H1 (cell line): ENCODE results near the gene PSMB9. TPM values are rescaled to one million over a fixed set of nuclear protein-coding genes. Genes with fewer than 3 reads are reported as not detected.

ENCODE experiments used
- CTCF ChIA-PET: fragments of 300-600 bp; sonication (Branson Sonifier 250); formaldehyde crosslinking; loops from one replicate; lab custom pipeline; 2021; ENCODE audit not compliant: partially characterized antibody; lab: Charles Lee
- POLR2A ChIA-PET: fragments of 300-600 bp; sonication (Branson Sonifier 250); formaldehyde crosslinking; loops from one replicate; lab custom pipeline; 2021; ENCODE audit warnings: inconsistent platforms; ENCODE audit not compliant: partially characterized antibody; lab: Charles Lee
- DNase-seq, 2 experiments: peaks; one replicate each; pipeline versions ENCODE4 v3.0.0 to v3.0.0-alpha.2; 2010 to 2022; ENCODE audit warnings: low spot score in 2 of 2, low read depth in 1 of 2, mixed read lengths in 1 of 2
- FAIRE-seq: peaks from 2 replicates; lab custom pipeline; 2011; peaks lifted over from hg19 to GRCh38; lab: Jason Lieb, UNC
- H2AFZ ChIP-seq: 2 replicates; pipeline ENCODE4 v1.8.1; 2012; ENCODE audit warnings: low read length, inconsistent platforms
- H2AK5ac ChIP-seq: 2 replicates; pipeline ENCODE4 v1.6.1; 2013; ENCODE audit warnings: low read depth, low read length
- H2BK120ac ChIP-seq: replicated peaks from 2 replicates; pipeline ENCODE3; 2013; ENCODE audit warnings: low read depth, low read length, inconsistent platforms
- H2BK12ac ChIP-seq: 2 replicates; pipeline ENCODE4 v1.6.1; 2013; ENCODE audit warnings: low read depth, low read length
- H2BK15ac ChIP-seq: 2 replicates; pipeline ENCODE4 v1.6.1; 2013; ENCODE audit warnings: low read length
- H2BK20ac ChIP-seq: 2 replicates; pipeline ENCODE4 v1.6.1; 2013; ENCODE audit warnings: low read length
- H2BK5ac ChIP-seq: 2 replicates; pipeline ENCODE4 v1.6.1; 2013; ENCODE audit warnings: low read depth, low read length
- H3K14ac ChIP-seq: 2 replicates; pipeline ENCODE4 v1.6.1; 2013; ENCODE audit warnings: inconsistent platforms; ENCODE audit not compliant: insufficient read length
- H3K18ac ChIP-seq: 2 replicates; pipeline ENCODE4 v1.6.1; 2013; ENCODE audit warnings: low read length; ENCODE audit errors: extremely low read depth
- H3K23ac ChIP-seq: 2 replicates; pipeline ENCODE4 v1.6.1; 2013; ENCODE audit warnings: inconsistent platforms; ENCODE audit not compliant: insufficient read length
- H3K23me2 ChIP-seq: 2 replicates; pipeline ENCODE4 v1.6.1; 2013; ENCODE audit warnings: low read depth, low read length
- H3K27ac ChIP-seq: 2 replicates; pipeline ENCODE4 v1.6.1; 2011; ENCODE audit warnings: low read depth, low read length, inconsistent platforms
- H3K27me3 ChIP-seq, 4 experiments: replicated peaks in 1 of 4; 1 replicate in 1 of 4; 2 replicates in 3 of 4; pipeline versions ENCODE4 v1.6.1 to v1.8.1; 2011 to 2013; ENCODE audit warnings: low read length in 3 of 4, mild to moderate bottlenecking in 3 of 4, inconsistent platforms in 2 of 4, mixed read lengths in 2 of 4, moderate library complexity in 1 of 4; ENCODE audit not compliant: control insufficient read depth in 3 of 4, insufficient read depth in 3 of 4; ENCODE audit errors: extremely low read depth in 1 of 4
- H3K36me3 ChIP-seq, 4 experiments: 2 replicates each; pipeline versions ENCODE4 v1.6.1 to v1.8.1; 2011 to 2013; ENCODE audit warnings: mild to moderate bottlenecking in 4 of 4, low read length in 3 of 4, moderate library complexity in 2 of 4, control low read depth in 1 of 4, inconsistent platforms in 1 of 4; ENCODE audit not compliant: insufficient read depth in 4 of 4, control insufficient read depth in 2 of 4
- H3K4ac ChIP-seq: replicated peaks from 2 replicates; pipeline ENCODE3; 2013; ENCODE audit warnings: low read length, low read depth, mixed read lengths, inconsistent platforms; ENCODE audit not compliant: insufficient read length
- H3K4me1 ChIP-seq, 4 experiments: replicated peaks in 1 of 4; 1 replicate in 1 of 4; 2 replicates in 3 of 4; pipeline versions ENCODE4 v1.6.1 to v1.8.1; 2011 to 2013; ENCODE audit warnings: low read length in 3 of 4, inconsistent platforms in 2 of 4, mixed read lengths in 1 of 4; ENCODE audit not compliant: insufficient read depth in 4 of 4, control insufficient read depth in 3 of 4
- H3K4me2 ChIP-seq, 2 experiments: 2 replicates each; pipeline versions ENCODE4 v1.6.1 to v1.8.1; 2011 to 2013; ENCODE audit warnings: low read depth in 2 of 2, low read length in 2 of 2, control low read depth in 1 of 2, inconsistent platforms in 1 of 2, mild to moderate bottlenecking in 1 of 2; ENCODE audit not compliant: insufficient read depth in 1 of 2
- H3K4me3 ChIP-seq, 4 experiments: fragments of 200-600, 300-600 bp in 1 of 4; sonication (generic), shearing (Covaris generic), sonication (Bioruptor Twin) in 1 of 4; 2 replicates each; pipeline versions ENCODE4 v1.5.1 to v1.8.1; 2011 to 2016; ENCODE audit warnings: low read length in 4 of 4, low read depth in 3 of 4, control low read depth in 2 of 4, inconsistent platforms in 2 of 4, mild to moderate bottlenecking in 2 of 4, mixed read lengths in 1 of 4, moderate library complexity in 1 of 4; ENCODE audit not compliant: insufficient read depth in 2 of 4; ENCODE audit errors: extremely low read depth in 1 of 4
- H3K56ac ChIP-seq: replicated peaks from 2 replicates; pipeline ENCODE3; 2013; ENCODE audit warnings: low read depth, mild to moderate bottlenecking, mixed read lengths, low read length, inconsistent platforms; ENCODE audit not compliant: insufficient read length
- H3K79me1 ChIP-seq: 2 replicates; pipeline ENCODE4 v1.6.1; 2013; ENCODE audit warnings: low read depth, low read length, control low read depth
- H3K79me2 ChIP-seq, 2 experiments: 2 replicates each; pipeline versions ENCODE4 v1.6.1 to v1.8.1; 2012 to 2013; ENCODE audit warnings: low read length in 2 of 2, mild to moderate bottlenecking in 2 of 2, inconsistent platforms in 1 of 2; ENCODE audit not compliant: insufficient read depth in 2 of 2, control insufficient read depth in 1 of 2
- H3K9ac ChIP-seq, 4 experiments: replicated peaks in 1 of 4; 1 replicate in 1 of 4; 2 replicates in 3 of 4; pipeline versions ENCODE4 v1.6.1 to v1.8.1; 2011 to 2013; ENCODE audit warnings: low read depth in 3 of 4, low read length in 3 of 4, control low read depth in 2 of 4, mild to moderate bottlenecking in 2 of 4, moderate library complexity in 2 of 4, inconsistent platforms in 1 of 4; ENCODE audit errors: extremely low read depth in 1 of 4
- H3K9me3 ChIP-seq, 2 experiments: 2 replicates each; pipeline versions ENCODE4 v1.6.1 to v1.8.1; 2012 to 2013; ENCODE audit warnings: mild to moderate bottlenecking in 2 of 2, moderate library complexity in 2 of 2, control low read depth in 1 of 2, inconsistent platforms in 1 of 2, low read depth in 1 of 2, low read length in 1 of 2, mixed read lengths in 1 of 2; ENCODE audit not compliant: insufficient read depth in 2 of 2
- H4K20me1 ChIP-seq, 2 experiments: replicated peaks in 1 of 2; 2 replicates each; pipeline versions ENCODE3 to v1.8.1; 2011 to 2013; ENCODE audit warnings: inconsistent platforms in 2 of 2, low read length in 2 of 2, mild to moderate bottlenecking in 1 of 2; ENCODE audit not compliant: insufficient read depth in 2 of 2, control insufficient read depth in 1 of 2
- H4K5ac ChIP-seq: 2 replicates; pipeline ENCODE4 v1.6.1; 2013; ENCODE audit warnings: low read length, low read depth, mixed read lengths, inconsistent platforms; ENCODE audit not compliant: insufficient read length
- H4K8ac ChIP-seq: 2 replicates; pipeline ENCODE4 v1.8.0; 2013; ENCODE audit warnings: mild to moderate bottlenecking, moderate library complexity, low read length, inconsistent platforms; ENCODE audit not compliant: insufficient read depth; ENCODE audit errors: extremely low read depth
- H4K91ac ChIP-seq: replicated peaks from 2 replicates; pipeline ENCODE3; 2013; ENCODE audit warnings: low read length, mixed read lengths, inconsistent platforms; ENCODE audit not compliant: insufficient read length
- CBX8 ChIP-seq: fragments of 300-800, 300-1000 bp; sonication (generic); IDR thresholded peaks from 2 replicates; pipeline ENCODE4 v1.7.1; 2016; ENCODE audit warnings: low read depth, low read length, borderline replicate concordance
- GABPA ChIP-seq: IDR thresholded peaks from 2 replicates; pipeline ENCODE4 v1.6.1; 2011; ENCODE audit warnings: mild to moderate bottlenecking, low read length, moderate library complexity, borderline replicate concordance; ENCODE audit not compliant: insufficient read depth
- GTF2F1 ChIP-seq: IDR thresholded peaks from 2 replicates; pipeline ENCODE4 v1.6.1; 2012; ENCODE audit warnings: low read depth, low read length, improper control_type of control experiment, borderline replicate concordance
- RAD21 ChIP-seq, 2 experiments: IDR thresholded peaks in 1 of 2; conservative IDR thresholded peaks in 1 of 2; 2 replicates each; pipeline ENCODE4 v1.6.1; 2011; ENCODE audit warnings: low read depth in 2 of 2, low read length in 2 of 2, improper control_type of control experiment in 1 of 2, inconsistent platforms in 1 of 2, mild to moderate bottlenecking in 1 of 2, moderate library complexity in 1 of 2
- RNF2 ChIP-seq: fragments of 200-900, 300-1000 bp; sonication (generic); IDR thresholded peaks from 2 replicates; pipeline ENCODE4 v1.7.1; 2016; ENCODE audit warnings: borderline replicate concordance, low read depth, mild to moderate bottlenecking, antibody characterized with exemption, low read length; ENCODE audit not compliant: poor library complexity, severe bottlenecking; ENCODE audit errors: missing control alignments
- TAF7 ChIP-seq: optimal IDR thresholded peaks from 2 replicates; pipeline ENCODE3; 2011; ENCODE audit warnings: low read depth, mild to moderate bottlenecking, inconsistent platforms, low read length, moderate library complexity, borderline replicate concordance
- WGBS, 2 experiments: shearing (Covaris generic) in 1 of 2; methylation state at CpG; one replicate each; pipeline versions ENCODE4 v1.1.6 to v1.1.7; 2013 to 2015; ENCODE audit warnings: low lambda C conversion rate in 2 of 2, mixed read lengths in 2 of 2, inconsistent platforms in 1 of 2, low coverage in 1 of 2, missing lambda C conversion rate in 1 of 2; ENCODE audit not compliant: insufficient replicate concordance in 2 of 2, insufficient coverage in 1 of 2, insufficient read length in 1 of 2; ENCODE audit errors: extremely low coverage in 1 of 2, missing lambda C conversion rate in 1 of 2; 5-methylcytosine and 5-hydroxymethylcytosine counted together
- polyA plus RNA-seq, 7 experiments: library from polyadenylated mRNA; depleted of rRNA in 3 of 7; stranded (reverse) in 5 of 7; unstranded in 2 of 7; fragments of >200 nt in 5 of 7; fragments of 200-250 nt in 2 of 7; gene quantifications; 1 replicate in 5 of 7; 2 replicates in 1 of 7; 4 replicates in 1 of 7; pipeline versions ENCODE4 v1.2.1 to v1.2.3, GENCODE V29; 2011 to 2013; ENCODE audit warnings: missing spikeins in 2 of 7, mixed read lengths in 2 of 7
- total RNA-seq: library from RNA; stranded (reverse); fragmentation: NEBNext Ultra II Directional; extraction: Animal tissue kit (Norgen Biotek cat#: 25700); gene quantifications from 2 replicates; pipeline ENCODE4 v1.2.1, GENCODE V29; 2021
- TF ChIP-seq, protein P1 (sequence below), 3 experiments: IDR thresholded peaks; 1 replicate in 2 of 3; 2 replicates in 1 of 3; pipeline versions ENCODE4 v1.5.1 to v1.6.1; 2011; ENCODE audit warnings: low read length in 3 of 3, mild to moderate bottlenecking in 3 of 3, inconsistent platforms in 2 of 3, low read depth in 1 of 3, moderate library complexity in 1 of 3; ENCODE audit not compliant: insufficient read depth in 1 of 3; ENCODE audit errors: control extremely low read depth in 1 of 3
- TF ChIP-seq, protein P2 (sequence below): IDR thresholded peaks from 2 replicates; pipeline ENCODE4 v1.6.1; 2011; ENCODE audit warnings: low read length, improper control_type of control experiment

The PSMB9 gene
- total and polyA plus RNA-seq, 2 of the 8 experiments (the other 6 are each of a cell fraction or from before 2014, with no cell fraction given), result 4.5 to 22.8 TPM

DNA sequence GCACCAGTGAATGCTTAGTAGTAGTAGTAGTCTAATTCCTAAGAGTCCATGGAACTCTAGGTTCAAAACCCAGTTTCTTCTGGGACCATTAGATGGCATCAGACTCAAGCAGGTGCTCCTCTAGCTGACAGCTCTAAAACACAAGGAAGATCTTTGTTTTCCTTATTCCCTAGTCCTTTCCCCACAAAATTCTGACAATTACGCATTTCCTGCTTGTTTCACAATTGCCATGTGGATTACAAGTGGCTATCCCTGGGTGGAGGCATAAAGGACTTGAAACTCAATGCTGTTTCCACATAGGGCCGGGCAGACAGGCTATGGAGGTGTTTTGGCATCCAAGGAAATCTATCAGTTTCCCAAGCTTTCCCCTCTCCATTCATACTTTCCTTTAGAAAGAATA is 28.0 kb upstream of the PSMB9 start:
- Histone ChIP-seq H4K20me1 (no peaks in the 10 kb centered on the region), H3K9me3 (no peaks in the 10 kb centered on the region), H3K4me3 (no peak overlapping the region), H4K91ac (no peak overlapping the region), H2BK5ac (no peak overlapping the region), H3K23me2 (no peaks in the 10 kb centered on the region), H4K5ac (no peak overlapping the region), H3K4me2 (no peak overlapping the region), H2BK120ac (no peak overlapping the region), H3K56ac (no peak overlapping the region), H3K36me3 (no peaks in the 10 kb centered on the region; a peak in 3 of 8 replicates), H3K27ac (no peak overlapping the region), H2BK12ac (no peak overlapping the region), H3K23ac (no peak overlapping the region), H4K8ac (no peak overlapping the region), H2AFZ (no peak overlapping the region), H3K4me1 (peaks cover 0 to 4% (median 0%) of the 10 kb centered on the region in 4 experiments; a peak in 1 of 7 replicates), H3K79me1 (no peaks in the 10 kb centered on the region), H2BK15ac (no peak overlapping the region), H2AK5ac (no peak overlapping the region), H3K14ac (no peak overlapping the region), H3K4ac (no peak overlapping the region), H3K79me2 (no peaks in the 10 kb centered on the region), H3K27me3 (no peaks in the 10 kb centered on the region; a peak in 1 of 7 replicates), H3K18ac (no peak overlapping the region), H2BK20ac (no peak overlapping the region), H3K9ac (no peak overlapping the region)
- DNase-seq (no peak), FAIRE-seq (peak; percentile 70)
- WGBS, 2 experiments, result 58% methylated on average over 2 of the region's 2 CpGs; no CpG with 5 or more reads in 1 of the 2 experiments
- no peak for TF ChIP-seq TAF7
- TF ChIP-seq, protein P1, sequence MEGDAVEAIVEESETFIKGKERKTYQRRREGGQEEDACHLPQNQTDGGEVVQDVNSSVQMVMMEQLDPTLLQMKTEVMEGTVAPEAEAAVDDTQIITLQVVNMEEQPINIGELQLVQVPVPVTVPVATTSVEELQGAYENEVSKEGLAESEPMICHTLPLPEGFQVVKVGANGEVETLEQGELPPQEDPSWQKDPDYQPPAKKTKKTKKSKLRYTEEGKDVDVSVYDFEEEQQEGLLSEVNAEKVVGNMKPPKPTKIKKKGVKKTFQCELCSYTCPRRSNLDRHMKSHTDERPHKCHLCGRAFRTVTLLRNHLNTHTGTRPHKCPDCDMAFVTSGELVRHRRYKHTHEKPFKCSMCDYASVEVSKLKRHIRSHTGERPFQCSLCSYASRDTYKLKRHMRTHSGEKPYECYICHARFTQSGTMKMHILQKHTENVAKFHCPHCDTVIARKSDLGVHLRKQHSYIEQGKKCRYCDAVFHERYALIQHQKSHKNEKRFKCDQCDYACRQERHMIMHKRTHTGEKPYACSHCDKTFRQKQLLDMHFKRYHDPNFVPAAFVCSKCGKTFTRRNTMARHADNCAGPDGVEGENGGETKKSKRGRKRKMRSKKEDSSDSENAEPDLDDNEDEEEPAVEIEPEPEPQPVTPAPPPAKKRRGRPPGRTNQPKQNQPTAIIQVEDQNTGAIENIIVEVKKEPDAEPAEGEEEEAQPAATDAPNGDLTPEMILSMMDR (IDR thresholded peaks at IDR 0.05; ENCODE audit: control extremely low read depth in 1 of 3, insufficient read depth in 1 of 3, low read depth in 1 of 3, low read length in 3 of 3), result peak in 2 of 3 experiments; percentile 56 to 63; a peak in 3 of 4 replicates
- peak; percentile 73 to 83 for TF ChIP-seq RAD21 (IDR thresholded peaks at IDR 0.05 in 1 of 2, conservative IDR thresholded peaks at IDR 0.05 in 1 of 2; ENCODE audit: low read depth in 2 of 2, low read length in 2 of 2)
- TF ChIP-seq GABPA, result no peak
- no peak for TF ChIP-seq CBX8
- TF ChIP-seq, protein P2, sequence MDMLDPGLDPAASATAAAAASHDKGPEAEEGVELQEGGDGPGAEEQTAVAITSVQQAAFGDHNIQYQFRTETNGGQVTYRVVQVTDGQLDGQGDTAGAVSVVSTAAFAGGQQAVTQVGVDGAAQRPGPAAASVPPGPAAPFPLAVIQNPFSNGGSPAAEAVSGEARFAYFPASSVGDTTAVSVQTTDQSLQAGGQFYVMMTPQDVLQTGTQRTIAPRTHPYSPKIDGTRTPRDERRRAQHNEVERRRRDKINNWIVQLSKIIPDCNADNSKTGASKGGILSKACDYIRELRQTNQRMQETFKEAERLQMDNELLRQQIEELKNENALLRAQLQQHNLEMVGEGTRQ, result no peak
- no peak for TF ChIP-seq GTF2F1
- no peak for TF ChIP-seq RNF2
- CTCF ChIA-PET, result interaction anchor here (0.7 to 6.8 kb wide), 23 partner anchors 12 to 395 kb away, joined by 3 to 63 read pairs (median 4); partner anchors contain the start of gene TAP2
- POLR2A ChIA-PET, result interaction anchor here (1.8 to 5.4 kb wide), 3 partner anchors 12 to 146 kb away, joined by 5 to 21 read pairs (median 13); partner anchors contain the start of gene TAP2
